NCI-H1694 (cell line): Measurements from ENCODE around the gene TBX6.
A peak's percentile ranks its signal among the peaks of the same experiment; 100 is the strongest.
"Not testable (repeated sequence)": the region's sequence is repeated elsewhere in the genome, so short reads cannot be mapped to it uniquely, and the experiment has no call there.

Experiments
- DNase-seq: peaks from one replicate; lab custom pipeline; 2025; lab: John Stamatoyannopoulos, UW

The TBX6 gene

GRCh38 chr16:30065943-30066760, 25.6 kb downstream of the TBX6 start:
- no peak for DNase-seq

GRCh38 chr16:30065102-30065942, 26.4 kb downstream of the TBX6 start, which contains the start of gene ALDOA:
ALDOA (plus strand) TSS chr16:30065760; CDS start chr16:30066898, 1,138 bp downstream.
- peak; percentile 73 for DNase-seq

- no peak for DNase-seq
These were observed 27.0 kb downstream of the TBX6 start for GRCh38 chr16:30064729-30065101.

- peak; percentile 28 for DNase-seq
These were observed 27.6 kb downstream of the TBX6 start for GRCh38 chr16:30063893-30064728.

- DNase-seq, result no peak
These were observed 28.3 kb downstream of the TBX6 start for GRCh38 chr16:30063278-30063892.

GRCh38 chr16:30060836-30061554, 30.7 kb downstream of the TBX6 start:
- DNase-seq, result no peak

GRCh38 chr16:30060346-30060745, 31.4 kb downstream of the TBX6 start:
- DNase-seq, result no peak

GRCh38 chr16:30054959-30055553, 36.7 kb downstream of the TBX6 start:
- no peak for DNase-seq

- no peak for DNase-seq
These were observed 37.3 kb downstream of the TBX6 start for GRCh38 chr16:30054451-30054850.

- no peak for DNase-seq
These were observed 38.2 kb downstream of the TBX6 start for GRCh38 chr16:30053376-30054015.

GRCh38 chr16:30052671-30053372, 38.9 kb downstream of the TBX6 start:
- peak; percentile 33 for DNase-seq

GRCh38 chr16:30051518-30051917, 40.2 kb downstream of the TBX6 start:
- no peak for DNase-seq

GRCh38 chr16:30049871-30050270, 41.9 kb downstream of the TBX6 start:
- no peak for DNase-seq

- no peak for DNase-seq
These were observed 45.1 kb downstream of the TBX6 start for GRCh38 chr16:30046588-30046987.

- DNase-seq, result no peak
These were observed 45.5 kb downstream of the TBX6 start for GRCh38 chr16:30046178-30046577.

- DNase-seq, result peak; percentile 30
These were observed 49.9 kb downstream of the TBX6 start for GRCh38 chr16:30041841-30042240.

GRCh38 chr16:30040690-30041089, 51.0 kb downstream of the TBX6 start:
- DNase-seq, result not testable (repeated sequence)

- no peak for DNase-seq
These were observed 51.5 kb downstream of the TBX6 start for GRCh38 chr16:30040221-30040620.
